B cell (primary cell): Measurements from ENCODE around the gene GFAP. TPM values are rescaled to one million over a fixed set of nuclear protein-coding genes. Genes with fewer than 3 reads are reported as not detected.

ENCODE experiments used
- ATAC-seq: fragments of 200-7000 bp; cut with Tn5 transposase; one replicate; pipeline ENCODE4 v1.10.0; 2021; ENCODE audit warnings: low read depth, mild to moderate bottlenecking, moderate number of reproducible peaks, moderate library complexity
- CTCF ChIA-PET: fragments of 350-600 bp; sonication (Branson Sonifier 250); formaldehyde crosslinking; loops from one replicate; lab custom pipeline; 2021; ENCODE audit warnings: antibody characterized with exemption, inconsistent platforms; lab: Charles Lee
- POLR2A ChIA-PET: fragments of 350-600 bp; sonication (Branson Sonifier 250); formaldehyde crosslinking; loops from one replicate; lab custom pipeline; 2021; ENCODE audit warnings: antibody characterized with exemption; lab: Charles Lee
- DNase-seq: peaks from one replicate; pipeline ENCODE4 v3.0.0; 2013
- H2AFZ ChIP-seq: 2 replicates; pipeline ENCODE4 v1.6.1; 2012; ENCODE audit warnings: mild to moderate bottlenecking, low read depth, low read length; ENCODE audit not compliant: insufficient read depth, poor library complexity, severe bottlenecking
- H3K27ac ChIP-seq, 2 donors: 1 replicate in 1 of 2; 2 replicates in 1 of 2; pipeline ENCODE4 v1.5.1; 2012 to 2013; ENCODE audit warnings: low read length in 2 of 2, mild to moderate bottlenecking in 2 of 2, moderate library complexity in 1 of 2
- H3K27me3 ChIP-seq, 4 experiments: fragments of 200-600 bp in 1 of 4; sonication (generic) in 1 of 4; replicated peaks in 1 of 4; 1 replicate in 2 of 4; 2 replicates in 2 of 4; pipeline versions ENCODE4 v1.6.1 to v1.7.0; 2013 to 2016; ENCODE audit warnings: low read length in 3 of 4, mild to moderate bottlenecking in 2 of 4, mixed read lengths in 1 of 4, moderate library complexity in 1 of 4; ENCODE audit not compliant: insufficient read depth in 4 of 4, control insufficient read depth in 3 of 4; ENCODE audit errors: control extremely low read depth in 1 of 4
- H3K36me3 ChIP-seq, 2 experiments: replicated peaks in 1 of 2; 1 replicate in 1 of 2; 2 replicates in 1 of 2; pipeline versions ENCODE4 v1.6.1 to v1.7.1; 2013; ENCODE audit warnings: low read length in 1 of 2; ENCODE audit not compliant: insufficient read depth in 2 of 2, control insufficient read depth in 1 of 2; ENCODE audit errors: control extremely low read depth in 1 of 2, extremely low read depth in 1 of 2
- H3K4me1 ChIP-seq, 2 donors: fragments of 200-600 bp in 1 of 2; sonication (generic) in 1 of 2; 1 replicate in 1 of 2; 2 replicates in 1 of 2; pipeline versions ENCODE4 v1.5.1 to v1.6.1; 2013 to 2017; ENCODE audit warnings: low read length in 2 of 2; ENCODE audit not compliant: control insufficient read depth in 2 of 2, insufficient read depth in 2 of 2
- H3K4me2 ChIP-seq: replicated peaks from 2 replicates; pipeline ENCODE3; 2012; ENCODE audit warnings: mild to moderate bottlenecking, low read depth, low read length; ENCODE audit not compliant: poor library complexity, severe bottlenecking
- H3K4me3 ChIP-seq, 5 experiments: fragments of 200-600 bp in 1 of 5; sonication (generic) in 1 of 5; 1 replicate in 3 of 5; 2 replicates in 2 of 5; pipeline versions ENCODE4 v1.5.1 to v1.7.0; 2011 to 2016; ENCODE audit warnings: low read length in 4 of 5, mild to moderate bottlenecking in 4 of 5, low read depth in 2 of 5, control low read depth in 1 of 5, moderate library complexity in 1 of 5; ENCODE audit not compliant: insufficient read depth in 1 of 5; ENCODE audit errors: control extremely low read depth in 1 of 5, extremely low read depth in 1 of 5
- H3K79me2 ChIP-seq: fragments of 200-600 bp; sonication (generic); one replicate; pipeline ENCODE4 v1.6.0; 2016; ENCODE audit warnings: low read length; ENCODE audit not compliant: control insufficient read depth, insufficient read depth
- H3K9ac ChIP-seq: fragments of 200-600 bp; sonication (generic); 2 replicates; pipeline ENCODE4 v1.6.1; 2017; ENCODE audit warnings: mild to moderate bottlenecking, low read length, moderate library complexity
- H3K9me3 ChIP-seq, 3 donors: one replicate each; pipeline versions ENCODE4 v1.6.1 to v1.7.1; 2013; ENCODE audit warnings: low read length in 2 of 3; ENCODE audit not compliant: control insufficient read depth in 2 of 3, insufficient read depth in 1 of 3; ENCODE audit errors: control extremely low read depth in 1 of 3
- H4K20me1 ChIP-seq: 2 replicates; pipeline ENCODE4 v1.6.0; 2012; ENCODE audit warnings: mild to moderate bottlenecking, low read length; ENCODE audit not compliant: insufficient read depth, control insufficient read depth, poor library complexity, severe bottlenecking
- H3K27ac Mint-ChIP-seq: one replicate; pipeline ENCODE4 v1.8.0; 2021; ENCODE audit warnings: mixed read lengths
- H3K27me3 Mint-ChIP-seq: one replicate; pipeline ENCODE4 v1.8.0; 2021; ENCODE audit warnings: mixed read lengths
- H3K4me1 Mint-ChIP-seq: one replicate; pipeline ENCODE4 v1.8.0; 2021; ENCODE audit warnings: mixed read lengths
- H3K4me3 Mint-ChIP-seq: one replicate; pipeline ENCODE4 v1.8.0; 2021; ENCODE audit warnings: mixed read lengths
- H3K9me3 Mint-ChIP-seq: one replicate; pipeline ENCODE4 v1.8.0; 2022; ENCODE audit warnings: mixed read lengths; ENCODE audit not compliant: insufficient read depth
- CTCF ChIP-seq: fragments of 200-600 bp; IDR thresholded peaks from one replicate; pipeline ENCODE4 v1.8.0; 2022; ENCODE audit warnings: antibody characterized with exemption, mild to moderate bottlenecking
- EZH2 ChIP-seq: IDR thresholded peaks from 2 replicates; pipeline ENCODE4 v1.6.1; 2012; ENCODE audit warnings: borderline replicate concordance, low read depth, mild to moderate bottlenecking, moderate library complexity, low read length; ENCODE audit not compliant: insufficient read depth, poor library complexity, severe bottlenecking
- WGBS: methylation state at CpG from one replicate; pipeline ENCODE4 v1.1.5; 2013; ENCODE audit warnings: missing lambda C conversion rate; ENCODE audit not compliant: insufficient coverage; 5-methylcytosine and 5-hydroxymethylcytosine counted together
- intact Hi-C: fragments of 100-400 bp; cut with micrococcal nuclease; formaldehyde crosslinking; loops from one replicate; pipeline ENCODE4 v1.10.0; 2022
- polyA plus RNA-seq: library from polyadenylated mRNA; depleted of rRNA; stranded (reverse); fragments of >200 nt; gene quantifications from 2 replicates; pipeline ENCODE4 v1.2.3, GENCODE V29; 2012
- total RNA-seq, 2 donors: library from RNA; stranded (reverse); fragments of 120-200 nt in 1 of 2; gene quantifications; 1 replicate in 1 of 2; 2 replicates in 1 of 2; pipeline versions ENCODE4 v1.2.3 to v1.2.4, GENCODE V29; 2013 to 2022

Gene GFAP
- total and polyA plus RNA-seq, 2 donors (not counting 1 experiment from before 2014, with no cell fraction given) = not detected

- H3K4me3 Mint-ChIP-seq = no peak overlapping the region
- intact Hi-C loops = no loop called here
- no peak overlapping the region for H2AFZ ChIP-seq
- TF ChIP-seq EZH2 (no peak), CTCF (no peak)
- H3K27me3 ChIP-seq = peaks cover 0 to 25% (median 8%) of the 10 kb centered on the region in 4 experiments
- H4K20me1 ChIP-seq = no peaks in the 10 kb centered on the region
- H3K9me3 ChIP-seq = peaks cover 0 to 7% (median 0%) of the 10 kb centered on the region in 3 donors
- no peaks in the 10 kb centered on the region for H3K36me3 ChIP-seq
- no peak overlapping the region for H3K27ac ChIP-seq
- 93% methylated on average over 6 of the region's 11 CpGs for WGBS
- H3K4me2 ChIP-seq = no peak overlapping the region
- peaks cover 48% of the 10 kb centered on the region for H3K27me3 Mint-ChIP-seq
- H3K4me1 ChIP-seq = peaks cover 9 to 13% of the 10 kb centered on the region in 2 donors
- DNase-seq (no peak), ATAC-seq (no peak)
- POLR2A ChIA-PET = interaction anchor here (0.6 kb wide), 2 partner anchors 77 to 137 kb away, joined by 3 to 5 read pairs; no protein-coding TSS in a partner anchor
- H3K9ac ChIP-seq = no peak overlapping the region
- no peak overlapping the region for H3K4me3 ChIP-seq
- H3K79me2 ChIP-seq = no peaks in the 10 kb centered on the region
- H3K27ac Mint-ChIP-seq = no peak overlapping the region
- CTCF ChIA-PET = interaction anchor here (0.6 to 1.4 kb wide), 3 partner anchors 10 to 177 kb away, joined by 3 to 5 read pairs (median 3); no protein-coding TSS in a partner anchor
- H3K9me3 Mint-ChIP-seq = no peaks in the 10 kb centered on the region
- peaks cover 16% of the 10 kb centered on the region for H3K4me1 Mint-ChIP-seq
These were observed 5.6 kb downstream of the GFAP start for GRCh38 chr17:44909681-44910144.

GRCh38 chr17:44908761-44909326 is 6.5 kb downstream of the GFAP start:
- Histone ChIP-seq H2AFZ (no peak overlapping the region), H3K4me3 (no peak overlapping the region), H3K36me3 (no peaks in the 10 kb centered on the region), H3K27ac (no peak overlapping the region), H3K4me1 (peaks cover 9 to 13% of the 10 kb centered on the region in 2 donors), H3K4me2 (no peak overlapping the region), H3K9ac (no peak overlapping the region), H3K9me3 (peaks cover 0 to 7% (median 0%) of the 10 kb centered on the region in 3 donors), H3K79me2 (no peaks in the 10 kb centered on the region), H4K20me1 (no peaks in the 10 kb centered on the region), H3K27me3 (peaks cover 0 to 25% (median 8%) of the 10 kb centered on the region in 4 experiments)
- ATAC-seq (no peak), DNase-seq (no peak)
- Mint-ChIP-seq H3K4me1 (peaks cover 16% of the 10 kb centered on the region), H3K9me3 (no peaks in the 10 kb centered on the region), H3K27ac (no peak overlapping the region), H3K27me3 (peaks cover 40% of the 10 kb centered on the region), H3K4me3 (no peak overlapping the region)
- 94% methylated on average over 8 of the region's 10 CpGs for WGBS
- TF ChIP-seq CTCF = no peak
- TF ChIP-seq EZH2 = no peak
- POLR2A ChIA-PET = no interaction called here
- CTCF ChIA-PET = no interaction called here
- intact Hi-C loops = no loop called here
